Breast epithelium (tissue), 3 donors: ENCODE measurements around the gene CABCOCO1.

Experiments
- POLR2A ChIP-seq: fragments of 450-650 bp; IDR thresholded peaks from one replicate; pipeline ENCODE4 v1.6.1; 2016; ENCODE audit warnings: antibody characterized with exemption, mild to moderate bottlenecking, moderate library complexity
- TF ChIP-seq, protein P1 (sequence below), 3 donors: fragments of 450-650 bp; IDR thresholded peaks; one replicate each; pipeline ENCODE4 v1.5.1; 2016 to 2017; ENCODE audit warnings: antibody characterized with exemption in 3 of 3, mild to moderate bottlenecking in 3 of 3, moderate library complexity in 3 of 3

- TF ChIP-seq POLR2A = no peak
- TF ChIP-seq, protein P1, sequence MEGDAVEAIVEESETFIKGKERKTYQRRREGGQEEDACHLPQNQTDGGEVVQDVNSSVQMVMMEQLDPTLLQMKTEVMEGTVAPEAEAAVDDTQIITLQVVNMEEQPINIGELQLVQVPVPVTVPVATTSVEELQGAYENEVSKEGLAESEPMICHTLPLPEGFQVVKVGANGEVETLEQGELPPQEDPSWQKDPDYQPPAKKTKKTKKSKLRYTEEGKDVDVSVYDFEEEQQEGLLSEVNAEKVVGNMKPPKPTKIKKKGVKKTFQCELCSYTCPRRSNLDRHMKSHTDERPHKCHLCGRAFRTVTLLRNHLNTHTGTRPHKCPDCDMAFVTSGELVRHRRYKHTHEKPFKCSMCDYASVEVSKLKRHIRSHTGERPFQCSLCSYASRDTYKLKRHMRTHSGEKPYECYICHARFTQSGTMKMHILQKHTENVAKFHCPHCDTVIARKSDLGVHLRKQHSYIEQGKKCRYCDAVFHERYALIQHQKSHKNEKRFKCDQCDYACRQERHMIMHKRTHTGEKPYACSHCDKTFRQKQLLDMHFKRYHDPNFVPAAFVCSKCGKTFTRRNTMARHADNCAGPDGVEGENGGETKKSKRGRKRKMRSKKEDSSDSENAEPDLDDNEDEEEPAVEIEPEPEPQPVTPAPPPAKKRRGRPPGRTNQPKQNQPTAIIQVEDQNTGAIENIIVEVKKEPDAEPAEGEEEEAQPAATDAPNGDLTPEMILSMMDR (IDR thresholded peaks at IDR 0.05) = no peak
Observed at GRCh38 chr10:61789031-61789430, 126.3 kb downstream of the CABCOCO1 start.
